Transverse colon (tissue), 4 donors: ENCODE measurements around the gene WNT5A. TPM values are rescaled to one million over a fixed set of nuclear protein-coding genes. Genes with fewer than 3 reads are reported as not detected.
A peak's percentile ranks its signal among the peaks of the same experiment; 100 is the strongest.

Source experiments
- DNase-seq: peaks from one replicate; pipeline ENCODE4 v3.0.0-alpha.2; 2019
- H3K27ac ChIP-seq, 4 donors: fragments of 200-600 bp; sonication (generic); 2 replicates each; pipeline ENCODE4 v1.5.1; 2016 to 2018; ENCODE audit warnings: inconsistent platforms in 4 of 4
- H3K27me3 ChIP-seq: fragments of 200-600 bp; sonication (generic); 2 replicates; pipeline ENCODE4 v1.5.1; 2017; ENCODE audit warnings: inconsistent platforms
- H3K36me3 ChIP-seq, 4 donors: fragments of 200-600 bp; sonication (generic); 2 replicates each; pipeline ENCODE4 v1.5.1; 2017 to 2019; ENCODE audit warnings: inconsistent platforms in 4 of 4
- H3K4me1 ChIP-seq, 4 donors: fragments of 200-600 bp; sonication (generic); 2 replicates each; pipeline ENCODE4 v1.5.1; 2017 to 2020; ENCODE audit warnings: inconsistent platforms in 4 of 4
- H3K4me3 ChIP-seq, 4 donors: fragments of 200-600 bp; sonication (generic); 1 replicate in 1 of 4; 2 replicates in 3 of 4; pipeline versions ENCODE4 v1.5.1 to v1.6.1; 2017 to 2019; ENCODE audit warnings: inconsistent platforms in 4 of 4
- H3K9me3 ChIP-seq, 2 donors: fragments of 200-600 bp; sonication (generic); 2 replicates each; pipeline ENCODE4 v1.5.1; 2017 to 2019; ENCODE audit warnings: inconsistent platforms in 2 of 2
- CTCF ChIP-seq, 5 experiments: fragments of 200-600 bp in 3 of 5; fragments of 450-650 bp in 2 of 5; sonication (generic) in 3 of 5; IDR thresholded peaks; 1 replicate in 2 of 5; 2 replicates in 3 of 5; pipeline ENCODE4 v1.5.1; 2016 to 2017; ENCODE audit warnings: antibody characterized with exemption in 5 of 5, inconsistent platforms in 3 of 5, mild to moderate bottlenecking in 2 of 5, moderate library complexity in 1 of 5
- EP300 ChIP-seq: sonication (generic); formaldehyde crosslinking; IDR thresholded peaks from one replicate; pipeline ENCODE4 v1.6.1; 2017; ENCODE audit warnings: antibody characterized with exemption, low read depth
- POLR2A ChIP-seq: fragments of 450-650 bp; IDR thresholded peaks from one replicate; pipeline ENCODE4 v1.6.1; 2016; ENCODE audit warnings: antibody characterized with exemption, mild to moderate bottlenecking, moderate library complexity
- POLR2AphosphoS5 ChIP-seq, 3 donors: sonication (generic); formaldehyde crosslinking; IDR thresholded peaks; one replicate each; pipeline ENCODE4 v1.6.1; 2016; ENCODE audit warnings: antibody characterized with exemption in 3 of 3
- WGBS, 2 donors: methylation state at CpG; one replicate each; pipeline ENCODE4 v1.1.5; 2018; ENCODE audit warnings: low coverage in 1 of 2; 5-methylcytosine and 5-hydroxymethylcytosine counted together
- in situ Hi-C, 4 donors: fragments of 200-750 bp; cut with MboI; loops; one replicate each; pipeline versions ENCODE4 v1.15.0 to v1.15.1; 2017; ENCODE audit warnings: low sequenced_read_pairs in 3 of 4, low pct_ligation_motif_present in 1 of 4, low pct_unique_long_range_greater_than_20kb in 1 of 4
- intact Hi-C: fragments of 100-400 bp; cut with DNase I; formaldehyde crosslinking; loops from one replicate; pipeline ENCODE4 v1.15.1; 2023; ENCODE audit warnings: low total_unique reads
- total RNA-seq, 4 donors: library from RNA; depleted of rRNA; stranded (reverse); fragments of >200 nt; gene quantifications; one replicate each; pipeline ENCODE4 v1.1.0, GENCODE V29; 2016

Gene WNT5A
- total RNA-seq, 4 donors from 2014 or later = 2.6 to 15.9 (median 5.5) TPM

- Histone ChIP-seq H3K9me3 (no peaks in the 10 kb centered on the region), H3K36me3 (no peaks in the 10 kb centered on the region), H3K4me1 (peaks cover 0 to 3% (median 0%) of the 10 kb centered on the region in 4 donors), H3K27ac (no peak overlapping the region), H3K27me3 (no peaks in the 10 kb centered on the region), H3K4me3 (no peak overlapping the region)
- in situ Hi-C loops (no loop called here), intact Hi-C loops (no loop called here)
- TF ChIP-seq POLR2AphosphoS5 (IDR thresholded peaks at IDR 0.05) (no peak), CTCF (IDR thresholded peaks at IDR 0.05) (no peak), POLR2A (no peak), EP300 (no peak)
- no peak for DNase-seq
- 89 to 92% methylated on average over 1 to 3 of the region's 3 CpGs for WGBS, 2 donors
Measured at GRCh38 chr3:55439657-55440056, 47.4 kb downstream of the WNT5A start.

- Histone ChIP-seq H3K4me1 (no peaks in the 10 kb centered on the region), H3K36me3 (no peaks in the 10 kb centered on the region), H3K27ac (no peak overlapping the region), H3K9me3 (no peaks in the 10 kb centered on the region), H3K27me3 (no peaks in the 10 kb centered on the region), H3K4me3 (no peak overlapping the region)
- TF ChIP-seq CTCF (IDR thresholded peaks at IDR 0.05) = no peak
- no peak for TF ChIP-seq POLR2A
- intact Hi-C loops = no loop called here
- in situ Hi-C loops = no loop called here
- no peak for DNase-seq
Measured at GRCh38 chr3:55436644-55437043, 50.5 kb downstream of the WNT5A start.

GRCh38 chr3:55435491-55435890, 51.6 kb downstream of the WNT5A start:
- Histone ChIP-seq H3K27me3 (no peaks in the 10 kb centered on the region), H3K36me3 (no peaks in the 10 kb centered on the region), H3K4me1 (no peaks in the 10 kb centered on the region), H3K27ac (no peak overlapping the region), H3K9me3 (no peaks in the 10 kb centered on the region), H3K4me3 (no peak overlapping the region)
- 53 to 73% methylated on average over 2 to 8 of the region's 8 CpGs for WGBS, 2 donors
- DNase-seq = no peak
- intact Hi-C loops (no loop called here), in situ Hi-C loops (no loop called here)
- TF ChIP-seq POLR2AphosphoS5 (IDR thresholded peaks at IDR 0.05) (no peak), POLR2A (no peak), EP300 (no peak), CTCF (IDR thresholded peaks at IDR 0.05) (no peak)

- intact Hi-C loops = no loop called here
- no peak for TF ChIP-seq POLR2A
- TF ChIP-seq CTCF (IDR thresholded peaks at IDR 0.05) = peak; percentile 40 to 49 (median 44)
- 37 to 83% methylated on average over 1 of the region's 1 CpG for WGBS, 2 donors
- no peaks in the 10 kb centered on the region for H3K36me3 ChIP-seq
- no peaks in the 10 kb centered on the region for H3K27me3 ChIP-seq
- no peaks in the 10 kb centered on the region for H3K9me3 ChIP-seq
- no peak overlapping the region for H3K27ac ChIP-seq
- in situ Hi-C loops = no loop called here
- no peaks in the 10 kb centered on the region for H3K4me1 ChIP-seq
- no peak overlapping the region for H3K4me3 ChIP-seq
- DNase-seq = peak; percentile 44
Measured at GRCh38 chr3:55434789-55435188, 52.3 kb downstream of the WNT5A start.
